H1 (cell line): ENCODE measurements around the gene DYNLT2B. TPM values are rescaled to one million over a fixed set of nuclear protein-coding genes. Genes with fewer than 3 reads are reported as not detected.

Experiments used
- ASH2L ChIP-seq: fragments of 200-600, 300-600 bp; sonication (generic); IDR thresholded peaks from one replicate; pipeline ENCODE4 v1.7.1; 2017; ENCODE audit warnings: low read length
- CBX8 ChIP-seq: fragments of 300-800, 300-1000 bp; sonication (generic); IDR thresholded peaks from 2 replicates; pipeline ENCODE4 v1.7.1; 2016; ENCODE audit warnings: low read depth, low read length, borderline replicate concordance
- CHD7 ChIP-seq: fragments of 300-600 bp; sonication (generic); IDR thresholded peaks from 2 replicates; pipeline ENCODE4 v1.7.1; 2012; ENCODE audit warnings: low read length, moderate library complexity, mild to moderate bottlenecking, inconsistent platforms; ENCODE audit not compliant: insufficient replicate concordance
- TCF12 ChIP-seq: IDR thresholded peaks from 2 replicates; pipeline ENCODE4 v1.6.1; 2011; ENCODE audit warnings: low read depth, mild to moderate bottlenecking, low read length
- polyA plus RNA-seq, 7 experiments: library from polyadenylated mRNA; depleted of rRNA in 3 of 7; stranded (reverse) in 5 of 7; unstranded in 2 of 7; fragments of >200 nt in 5 of 7; fragments of 200-250 nt in 2 of 7; gene quantifications; 1 replicate in 5 of 7; 2 replicates in 1 of 7; 4 replicates in 1 of 7; pipeline versions ENCODE4 v1.2.1 to v1.2.3, GENCODE V29; 2011 to 2013; ENCODE audit warnings: missing spikeins in 2 of 7, mixed read lengths in 2 of 7
- total RNA-seq: library from RNA; stranded (reverse); fragmentation: NEBNext Ultra II Directional; extraction: Animal tissue kit (Norgen Biotek cat#: 25700); gene quantifications from 2 replicates; pipeline ENCODE4 v1.2.1, GENCODE V29; 2021

Gene DYNLT2B
- total and polyA plus RNA-seq, 2 of the 8 experiments (the other 6 are each of a cell fraction or from before 2014, with no cell fraction given), result 10.9 to 22.2 TPM

- TF ChIP-seq CHD7 (no peak), TCF12 (no peak), CBX8 (no peak), ASH2L (no peak)
Observed at GRCh38 chr3:196281962-196282361, 36.1 kb downstream of the DYNLT2B start (continued).
